K562 (cell line): ENCODE measurements around the gene TBL2. TPM values are rescaled to one million over a fixed set of nuclear protein-coding genes. Genes with fewer than 3 reads are reported as not detected.
A peak's percentile ranks its signal among the peaks of the same experiment; 100 is the strongest.

Source experiments
- BACH1 ChIP-seq: fragments of 200-800 bp; sonication (Bioruptor generic); IDR thresholded peaks from 2 replicates; pipeline ENCODE4 v1.6.1; 2016; ENCODE audit warnings: missing genetic modification characterization, missing compliant biosample characterization
- HDAC6 ChIP-seq: IDR thresholded peaks from 2 replicates; pipeline ENCODE4 v1.6.1; 2012; ENCODE audit warnings: low read depth, mild to moderate bottlenecking, control low read depth, inconsistent platforms, low read length, moderate library complexity
- HDGF ChIP-seq: fragments of 450-650 bp; IDR thresholded peaks from 2 replicates; pipeline ENCODE4 v1.6.1; 2016
- PHB ChIP-seq: fragments of 250-450 bp; sonication (Bioruptor Pico); IDR thresholded peaks from 2 replicates; pipeline ENCODE4 v1.5.0; 2021
- PHB2 ChIP-seq: fragments of 450-650 bp; IDR thresholded peaks from 2 replicates; pipeline ENCODE4 v1.6.1; 2017; ENCODE audit warnings: low read depth
- RBM14 ChIP-seq: fragments of 200-400 bp; formaldehyde crosslinking; IDR thresholded peaks from 2 replicates; pipeline ENCODE4 v1.6.1; 2018; ENCODE audit warnings: low read depth, mild to moderate bottlenecking, low read length, moderate library complexity, borderline replicate concordance; ENCODE audit not compliant: insufficient read depth
- RCOR1 ChIP-seq, 2 experiments: IDR thresholded peaks; 2 replicates each; pipeline ENCODE4 v1.6.1; 2012; ENCODE audit warnings: low read depth in 2 of 2, low read length in 2 of 2, borderline replicate concordance in 1 of 2, improper control_type of control experiment in 1 of 2
- ZNF174 ChIP-seq: fragments of 250-450 bp; sonication (Bioruptor Pico); IDR thresholded peaks from 2 replicates; pipeline ENCODE4 v1.4.0; 2020; ENCODE audit warnings: mild to moderate bottlenecking
- polyA plus RNA-seq, 8 experiments: library from polyadenylated mRNA; depleted of rRNA in 4 of 8; stranded (reverse) in 5 of 8; unstranded in 3 of 8; fragments of >200 nt; fragmentation: Nextera tagmentation in 2 of 8; fragmentation: Illumina TruSeq in 1 of 8; extraction: Ambion mirVana in 2 of 8; extraction: Trizol in 1 of 8; gene quantifications; 2 replicates each; pipeline versions ENCODE4 v1.2.1 to v1.2.3, GENCODE V29; 2011 to 2014; ENCODE audit warnings: inconsistent platforms in 1 of 8, missing spikeins in 1 of 8
- total RNA-seq, 7 experiments: library from RNA; depleted of rRNA in 6 of 7; stranded (reverse); fragments of >200 nt in 6 of 7; fragmentation: Illumina TruSeq in 2 of 7; extraction: Trizol in 2 of 7; gene quantifications; 2 replicates each; pipeline versions ENCODE4 v1.2.1 to v1.2.3, GENCODE V29; 2011 to 2021; ENCODE audit warnings: low replicate concordance in 1 of 7
- TF ChIP-seq, protein P1 (sequence below): sonication (generic); formaldehyde crosslinking; IDR thresholded peaks from 2 replicates; pipeline ENCODE4 v1.8.1; 2023; ENCODE audit warnings: mild to moderate bottlenecking, missing genetic modification reagents
- TF ChIP-seq, protein P2 (sequence below), 2 experiments: fragments of 450-650 bp; formaldehyde crosslinking in 1 of 2; IDR thresholded peaks; 2 replicates each; pipeline versions ENCODE4 v1.4.0 to v1.6.1; 2014 to 2020; ENCODE audit warnings: mild to moderate bottlenecking in 2 of 2, borderline replicate concordance in 1 of 2, low read depth in 1 of 2
- TF ChIP-seq, protein P3 (sequence below): fragments of 250-450 bp; sonication (Bioruptor Pico); IDR thresholded peaks from 2 replicates; pipeline ENCODE4 v1.5.0; 2021; ENCODE audit warnings: mild to moderate bottlenecking, borderline replicate concordance
- TF ChIP-seq, protein P4 (sequence below): fragments of 450-650 bp; conservative IDR thresholded peaks from 2 replicates; pipeline ENCODE4 v1.6.1; 2016; ENCODE audit warnings: missing genetic modification characterization, low read depth, mild to moderate bottlenecking, missing compliant biosample characterization, moderate library complexity

Gene TBL2
- total and polyA plus RNA-seq, 9 of the 15 experiments (the other 6 are each of a cell fraction or from before 2014, with no cell fraction given) = 2.5 to 123 (median 49.2) TPM

DNA sequence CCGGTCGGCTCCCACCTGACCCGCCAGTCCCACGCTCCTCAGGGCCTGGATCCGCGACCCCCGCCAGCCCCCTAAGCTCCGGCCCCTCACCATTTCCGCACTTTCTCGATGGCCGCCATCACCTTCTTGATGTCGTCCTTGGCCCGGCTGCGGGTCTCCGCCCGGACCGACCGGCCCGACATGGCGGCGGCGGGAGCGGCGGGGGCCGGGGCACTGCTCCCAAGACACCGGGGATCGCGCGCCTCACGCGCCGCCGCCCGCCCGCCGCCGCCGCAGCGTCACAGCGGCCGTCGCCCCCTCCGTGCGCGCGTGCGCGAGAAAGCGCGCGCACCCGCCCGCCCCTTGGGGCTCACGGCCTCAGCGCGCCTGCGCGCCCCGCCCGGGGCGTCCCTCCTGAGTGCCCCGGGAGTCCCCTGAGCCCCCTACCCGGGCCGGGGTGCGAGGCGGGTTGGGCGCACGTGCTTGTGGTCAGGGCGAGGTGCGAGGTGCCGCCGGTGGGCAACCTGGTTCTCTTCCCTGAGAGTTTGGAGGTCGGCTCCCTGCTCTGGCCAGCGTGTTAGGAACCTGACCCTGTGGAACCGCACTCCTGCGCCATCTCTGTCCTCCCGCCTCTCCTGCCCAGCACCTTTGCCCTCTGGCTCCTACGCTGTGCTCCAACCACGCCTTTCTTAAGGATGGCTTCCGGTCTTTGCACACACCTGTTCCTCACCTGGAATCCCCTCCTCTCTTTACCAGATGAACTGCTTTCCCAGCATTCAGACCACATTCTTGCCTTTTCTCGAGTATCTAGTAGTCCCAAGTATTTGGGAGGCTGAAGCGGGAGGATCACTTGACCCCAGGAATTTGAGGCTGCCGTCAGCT, 20.8 kb downstream of the TBL2 start, which contains the start of gene BCL7B (continued):
- TF ChIP-seq, protein P1, sequence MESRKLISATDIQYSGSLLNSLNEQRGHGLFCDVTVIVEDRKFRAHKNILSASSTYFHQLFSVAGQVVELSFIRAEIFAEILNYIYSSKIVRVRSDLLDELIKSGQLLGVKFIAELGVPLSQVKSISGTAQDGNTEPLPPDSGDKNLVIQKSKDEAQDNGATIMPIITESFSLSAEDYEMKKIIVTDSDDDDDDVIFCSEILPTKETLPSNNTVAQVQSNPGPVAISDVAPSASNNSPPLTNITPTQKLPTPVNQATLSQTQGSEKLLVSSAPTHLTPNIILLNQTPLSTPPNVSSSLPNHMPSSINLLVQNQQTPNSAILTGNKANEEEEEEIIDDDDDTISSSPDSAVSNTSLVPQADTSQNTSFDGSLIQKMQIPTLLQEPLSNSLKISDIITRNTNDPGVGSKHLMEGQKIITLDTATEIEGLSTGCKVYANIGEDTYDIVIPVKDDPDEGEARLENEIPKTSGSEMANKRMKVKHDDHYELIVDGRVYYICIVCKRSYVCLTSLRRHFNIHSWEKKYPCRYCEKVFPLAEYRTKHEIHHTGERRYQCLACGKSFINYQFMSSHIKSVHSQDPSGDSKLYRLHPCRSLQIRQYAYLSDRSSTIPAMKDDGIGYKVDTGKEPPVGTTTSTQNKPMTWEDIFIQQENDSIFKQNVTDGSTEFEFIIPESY (CRISPR knock-in tag) = peak; percentile 54; the same call in 1 of the 2 replicates
- peak; percentile 56; the same call in 1 of the 2 replicates for TF ChIP-seq PHB
- TF ChIP-seq, protein P2, sequence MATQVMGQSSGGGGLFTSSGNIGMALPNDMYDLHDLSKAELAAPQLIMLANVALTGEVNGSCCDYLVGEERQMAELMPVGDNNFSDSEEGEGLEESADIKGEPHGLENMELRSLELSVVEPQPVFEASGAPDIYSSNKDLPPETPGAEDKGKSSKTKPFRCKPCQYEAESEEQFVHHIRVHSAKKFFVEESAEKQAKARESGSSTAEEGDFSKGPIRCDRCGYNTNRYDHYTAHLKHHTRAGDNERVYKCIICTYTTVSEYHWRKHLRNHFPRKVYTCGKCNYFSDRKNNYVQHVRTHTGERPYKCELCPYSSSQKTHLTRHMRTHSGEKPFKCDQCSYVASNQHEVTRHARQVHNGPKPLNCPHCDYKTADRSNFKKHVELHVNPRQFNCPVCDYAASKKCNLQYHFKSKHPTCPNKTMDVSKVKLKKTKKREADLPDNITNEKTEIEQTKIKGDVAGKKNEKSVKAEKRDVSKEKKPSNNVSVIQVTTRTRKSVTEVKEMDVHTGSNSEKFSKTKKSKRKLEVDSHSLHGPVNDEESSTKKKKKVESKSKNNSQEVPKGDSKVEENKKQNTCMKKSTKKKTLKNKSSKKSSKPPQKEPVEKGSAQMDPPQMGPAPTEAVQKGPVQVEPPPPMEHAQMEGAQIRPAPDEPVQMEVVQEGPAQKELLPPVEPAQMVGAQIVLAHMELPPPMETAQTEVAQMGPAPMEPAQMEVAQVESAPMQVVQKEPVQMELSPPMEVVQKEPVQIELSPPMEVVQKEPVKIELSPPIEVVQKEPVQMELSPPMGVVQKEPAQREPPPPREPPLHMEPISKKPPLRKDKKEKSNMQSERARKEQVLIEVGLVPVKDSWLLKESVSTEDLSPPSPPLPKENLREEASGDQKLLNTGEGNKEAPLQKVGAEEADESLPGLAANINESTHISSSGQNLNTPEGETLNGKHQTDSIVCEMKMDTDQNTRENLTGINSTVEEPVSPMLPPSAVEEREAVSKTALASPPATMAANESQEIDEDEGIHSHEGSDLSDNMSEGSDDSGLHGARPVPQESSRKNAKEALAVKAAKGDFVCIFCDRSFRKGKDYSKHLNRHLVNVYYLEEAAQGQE (IDR thresholded peaks at IDR 0.05; ENCODE audit: borderline replicate concordance) = no peak
- TF ChIP-seq, protein P2 (CRISPR knock-in tag; IDR thresholded peaks at IDR 0.05; ENCODE audit: low read depth) = 0 out of 2 replicates have a peak, but pooled peaks have one; percentile 34
- no peak for TF ChIP-seq RBM14
- no peak for TF ChIP-seq HDAC6
- no peak for TF ChIP-seq ZNF174 (CRISPR knock-in tag)
- TF ChIP-seq PHB2 = no peak
- TF ChIP-seq HDGF = peak; percentile 86; the same call in 1 of the 2 replicates
- TF ChIP-seq, protein P3, sequence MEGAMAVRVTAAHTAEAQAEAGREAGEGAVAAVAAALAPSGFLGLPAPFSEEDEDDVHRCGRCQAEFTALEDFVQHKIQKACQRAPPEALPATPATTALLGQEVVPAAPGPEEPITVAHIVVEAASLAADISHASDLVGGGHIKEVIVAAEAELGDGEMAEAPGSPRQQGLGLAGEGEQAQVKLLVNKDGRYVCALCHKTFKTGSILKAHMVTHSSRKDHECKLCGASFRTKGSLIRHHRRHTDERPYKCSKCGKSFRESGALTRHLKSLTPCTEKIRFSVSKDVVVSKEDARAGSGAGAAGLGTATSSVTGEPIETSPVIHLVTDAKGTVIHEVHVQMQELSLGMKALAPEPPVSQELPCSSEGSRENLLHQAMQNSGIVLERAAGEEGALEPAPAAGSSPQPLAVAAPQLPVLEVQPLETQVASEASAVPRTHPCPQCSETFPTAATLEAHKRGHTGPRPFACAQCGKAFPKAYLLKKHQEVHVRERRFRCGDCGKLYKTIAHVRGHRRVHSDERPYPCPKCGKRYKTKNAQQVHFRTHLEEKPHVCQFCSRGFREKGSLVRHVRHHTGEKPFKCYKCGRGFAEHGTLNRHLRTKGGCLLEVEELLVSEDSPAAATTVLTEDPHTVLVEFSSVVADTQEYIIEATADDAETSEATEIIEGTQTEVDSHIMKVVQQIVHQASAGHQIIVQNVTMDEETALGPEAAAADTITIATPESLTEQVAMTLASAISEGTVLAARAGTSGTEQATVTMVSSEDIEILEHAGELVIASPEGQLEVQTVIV = no peak; the same call in 1 of the 2 replicates
- no peak for TF ChIP-seq BACH1 (tag)
- peak in 1 of 2 experiments; percentile 48; a peak in 2 of 4 replicates for TF ChIP-seq RCOR1 (IDR thresholded peaks at IDR 0.05; ENCODE audit: borderline replicate concordance in 1 of 2, low read depth in 2 of 2, low read length in 2 of 2)
- TF ChIP-seq, protein P4, sequence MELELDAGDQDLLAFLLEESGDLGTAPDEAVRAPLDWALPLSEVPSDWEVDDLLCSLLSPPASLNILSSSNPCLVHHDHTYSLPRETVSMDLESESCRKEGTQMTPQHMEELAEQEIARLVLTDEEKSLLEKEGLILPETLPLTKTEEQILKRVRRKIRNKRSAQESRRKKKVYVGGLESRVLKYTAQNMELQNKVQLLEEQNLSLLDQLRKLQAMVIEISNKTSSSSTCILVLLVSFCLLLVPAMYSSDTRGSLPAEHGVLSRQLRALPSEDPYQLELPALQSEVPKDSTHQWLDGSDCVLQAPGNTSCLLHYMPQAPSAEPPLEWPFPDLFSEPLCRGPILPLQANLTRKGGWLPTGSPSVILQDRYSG (tag) = 0 out of 2 replicates have a peak, but pooled peaks have one; percentile 35
